Central memory CD8-positive, alpha-beta T cell (primary cell): ENCODE results near the gene OPN1SW.

Experiments
- ATAC-seq: fragments of 150-1000 bp; cut with Tn5 transposase; replicated peaks from 2 replicates; pipeline ENCODE4 v1.10.0; 2022; ENCODE audit warnings: mild to moderate bottlenecking, moderate FRiP score, moderate number of reproducible peaks; ENCODE audit not compliant: poor library complexity, severe bottlenecking; ENCODE audit errors: extremely low read depth
- DNase-seq, 2 donors: peaks; one replicate each; pipeline ENCODE4 v3.0.0; 2021; ENCODE audit warnings: low spot score in 2 of 2
- H3K27ac Mint-ChIP-seq: one replicate; pipeline ENCODE4 v1.8.0; 2022; ENCODE audit warnings: low read depth, mild to moderate bottlenecking, moderate library complexity, mixed read lengths
- H3K27me3 Mint-ChIP-seq: one replicate; pipeline ENCODE4 v1.8.0; 2022; ENCODE audit warnings: mixed read lengths
- H3K36me3 Mint-ChIP-seq: one replicate; pipeline ENCODE4 v1.8.0; 2022; ENCODE audit warnings: mild to moderate bottlenecking, moderate library complexity, mixed read lengths; ENCODE audit not compliant: insufficient read depth
- H3K4me1 Mint-ChIP-seq: one replicate; pipeline ENCODE4 v1.8.0; 2022; ENCODE audit warnings: mixed read lengths
- H3K4me3 Mint-ChIP-seq: one replicate; pipeline ENCODE4 v1.8.0; 2022; ENCODE audit warnings: mild to moderate bottlenecking, moderate library complexity, mixed read lengths
- H3K9me3 Mint-ChIP-seq: one replicate; pipeline ENCODE4 v1.8.0; 2022; ENCODE audit warnings: mixed read lengths

Gene OPN1SW

DNA sequence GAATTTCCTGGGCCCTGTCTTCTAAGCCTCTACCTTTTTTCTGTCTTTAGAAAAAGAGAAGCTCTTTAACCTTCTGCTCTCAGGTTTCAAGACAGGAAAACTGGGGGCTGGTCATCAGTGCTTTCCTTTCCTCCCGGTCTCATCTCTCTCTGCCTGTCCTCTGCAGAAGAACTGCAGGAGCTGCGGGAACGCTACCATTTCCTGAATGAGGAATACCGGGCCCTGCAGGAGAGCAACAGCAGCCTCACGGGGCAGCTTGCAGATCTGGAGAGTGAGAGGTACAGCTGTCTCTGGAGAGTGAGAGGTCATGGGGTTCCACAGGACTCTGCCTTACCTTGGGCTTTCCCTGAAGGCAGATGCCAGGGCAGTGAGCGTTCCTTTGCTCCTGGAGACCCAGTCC lies 28.9 kb upstream of the OPN1SW start:
- no peaks in the 10 kb centered on the region for H3K4me1 Mint-ChIP-seq

DNA sequence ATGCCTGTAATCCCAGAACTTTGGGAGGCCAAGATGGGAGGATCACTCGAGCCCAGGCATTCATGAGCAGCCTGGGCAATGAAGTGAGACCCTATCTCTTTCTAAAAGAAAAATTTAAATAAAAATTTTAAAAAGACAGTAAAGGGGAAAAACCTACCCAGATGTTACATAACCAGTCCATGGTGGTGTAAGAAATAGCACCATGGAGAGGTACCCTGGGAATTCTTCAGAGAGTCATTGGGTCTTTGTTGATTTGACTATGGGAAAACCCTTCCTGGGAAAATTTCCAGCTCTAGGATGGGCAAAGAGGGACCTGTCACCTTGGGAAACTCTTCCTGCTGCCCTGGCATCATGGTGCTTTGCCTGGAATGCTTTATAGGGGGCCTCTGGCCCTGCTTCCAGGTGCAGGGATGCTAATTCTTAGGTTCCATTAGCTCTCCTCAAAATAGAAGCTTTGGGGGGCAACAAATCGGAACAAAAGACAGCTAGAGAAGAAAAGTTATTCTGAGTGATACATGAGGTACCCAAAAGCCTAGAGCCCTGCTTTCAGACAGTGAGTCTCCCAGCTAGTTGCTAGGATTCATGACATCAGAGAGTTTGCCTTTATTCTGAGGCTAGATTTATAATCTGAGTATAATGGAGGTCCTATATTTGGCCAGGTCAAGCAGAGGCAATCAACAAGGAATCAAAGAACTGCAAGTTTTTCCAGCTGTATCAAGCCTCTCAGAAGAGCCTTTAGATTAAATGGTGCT lies 26.2 kb upstream of the OPN1SW start:
- no peaks in the 10 kb centered on the region for H3K4me1 Mint-ChIP-seq
- ATAC-seq = no peak

More for the DNA sequence above, 28.9 kb upstream of the OPN1SW start:
- Mint-ChIP-seq H3K9me3 (no peaks in the 10 kb centered on the region), H3K36me3 (peaks cover 3% of the 10 kb centered on the region), H3K27me3 (no peaks in the 10 kb centered on the region), H3K4me3 (no peak overlapping the region), H3K27ac (no peak overlapping the region)
- DNase-seq = no peak
- ATAC-seq = no peak

DNA sequence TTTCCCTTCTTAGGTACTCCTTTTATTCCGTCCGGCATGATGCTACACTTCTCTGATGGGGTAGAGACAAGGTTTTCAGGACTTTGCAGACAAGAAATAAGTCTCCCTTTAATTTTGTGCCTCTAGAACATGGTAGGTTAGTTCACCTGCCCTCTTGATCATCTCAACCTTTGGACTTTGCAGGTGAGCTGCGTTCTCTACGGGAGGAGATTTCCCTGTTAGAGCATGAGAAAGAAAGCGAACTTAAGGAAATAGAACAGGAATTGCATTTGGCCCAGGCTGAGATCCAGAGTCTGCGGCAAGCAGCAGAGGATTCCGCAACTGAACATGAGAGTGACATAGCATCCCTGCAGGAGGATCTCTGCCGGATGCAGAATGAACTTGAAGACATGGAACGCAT lies 25.4 kb upstream of the OPN1SW start:
- peaks cover 5% of the 10 kb centered on the region for H3K36me3 Mint-ChIP-seq
- no peaks in the 10 kb centered on the region for H3K27me3 Mint-ChIP-seq
- no peak for ATAC-seq
- no peak overlapping the region for H3K27ac Mint-ChIP-seq
- no peaks in the 10 kb centered on the region for H3K4me1 Mint-ChIP-seq
- H3K9me3 Mint-ChIP-seq = no peaks in the 10 kb centered on the region
- H3K4me3 Mint-ChIP-seq = no peak overlapping the region
- DNase-seq = no peak

More for the DNA sequence above, 26.2 kb upstream of the OPN1SW start:
- Mint-ChIP-seq H3K27me3 (no peaks in the 10 kb centered on the region), H3K36me3 (peaks cover 5% of the 10 kb centered on the region), H3K9me3 (no peaks in the 10 kb centered on the region), H3K27ac (no peak overlapping the region), H3K4me3 (no peak overlapping the region)
- DNase-seq = no peak

DNA sequence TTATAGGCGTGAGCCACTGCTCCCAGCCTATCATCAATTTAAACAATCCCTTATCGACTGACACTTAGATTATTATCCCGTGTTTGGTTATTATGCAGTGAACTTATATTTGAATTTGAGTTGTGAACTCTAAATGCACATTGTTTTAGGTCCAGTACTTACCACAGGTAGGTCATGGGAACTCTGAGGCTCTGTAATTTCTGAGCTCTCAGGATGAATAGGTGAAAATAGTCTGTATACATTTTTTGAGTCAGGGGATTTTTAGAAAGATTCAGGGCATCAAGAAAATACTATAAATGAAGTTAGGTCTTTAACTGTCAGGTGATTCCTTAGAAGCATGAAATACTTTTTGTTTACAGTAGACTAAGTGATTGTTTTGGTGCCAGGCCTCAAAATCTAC lies 25.0 kb upstream of the OPN1SW start:
- Mint-ChIP-seq H3K4me3 (no peak overlapping the region), H3K9me3 (no peaks in the 10 kb centered on the region), H3K27ac (no peak overlapping the region), H3K36me3 (peaks cover 5% of the 10 kb centered on the region), H3K27me3 (no peaks in the 10 kb centered on the region), H3K4me1 (no peaks in the 10 kb centered on the region)
- DNase-seq (no peak), ATAC-seq (no peak)

DNA sequence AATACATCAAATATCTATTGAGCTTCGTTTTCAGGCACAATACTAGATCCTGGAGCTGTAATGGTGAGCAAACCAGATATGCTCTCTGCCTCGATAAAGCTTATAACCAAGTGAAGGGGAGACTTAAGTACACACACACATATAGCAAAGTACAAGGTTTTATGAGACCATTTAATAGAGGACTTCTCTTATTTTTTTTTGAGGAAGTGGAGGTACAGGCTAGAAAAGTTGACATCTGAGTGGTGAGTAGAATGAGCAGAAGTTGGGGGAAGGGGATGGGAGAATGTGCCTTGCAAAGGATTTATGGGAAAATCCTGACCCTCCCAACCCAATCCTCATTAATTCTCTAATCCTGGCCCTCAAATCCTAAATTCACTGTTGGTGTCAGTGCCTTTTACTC lies 23.9 kb upstream of the OPN1SW start:
- peaks cover 3% of the 10 kb centered on the region for H3K36me3 Mint-ChIP-seq
- H3K4me3 Mint-ChIP-seq = no peak overlapping the region
- DNase-seq (no peak), ATAC-seq (no peak)
- H3K27ac Mint-ChIP-seq = no peak overlapping the region
- no peaks in the 10 kb centered on the region for H3K9me3 Mint-ChIP-seq
- no peaks in the 10 kb centered on the region for H3K4me1 Mint-ChIP-seq
- H3K27me3 Mint-ChIP-seq = no peaks in the 10 kb centered on the region

DNA sequence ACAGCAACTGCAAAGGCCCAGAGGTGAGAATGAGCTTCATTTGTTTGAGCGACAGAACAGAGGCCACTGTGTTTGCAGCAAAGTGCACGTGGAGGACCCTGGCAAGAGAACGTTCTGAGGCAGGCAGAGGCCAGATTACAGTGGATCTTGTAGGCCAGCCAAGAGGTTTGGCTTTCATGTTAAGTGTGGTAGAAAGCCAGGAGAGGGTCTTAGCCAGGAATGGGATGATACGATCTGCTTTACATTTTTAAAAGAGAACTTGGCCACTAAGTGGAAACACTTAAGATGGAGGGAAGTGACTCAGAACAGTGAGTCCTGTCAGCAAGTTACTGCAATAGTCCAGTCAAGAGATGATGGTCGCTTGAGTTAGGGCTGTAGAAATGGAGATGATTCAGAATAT lies 20.7 kb upstream of the OPN1SW start:
- Mint-ChIP-seq H3K4me3 (no peak overlapping the region), H3K27me3 (no peaks in the 10 kb centered on the region), H3K36me3 (peaks cover 3% of the 10 kb centered on the region), H3K27ac (no peak overlapping the region), H3K4me1 (peaks cover 11% of the 10 kb centered on the region), H3K9me3 (no peaks in the 10 kb centered on the region)
- ATAC-seq = no peak
- no peak for DNase-seq

DNA sequence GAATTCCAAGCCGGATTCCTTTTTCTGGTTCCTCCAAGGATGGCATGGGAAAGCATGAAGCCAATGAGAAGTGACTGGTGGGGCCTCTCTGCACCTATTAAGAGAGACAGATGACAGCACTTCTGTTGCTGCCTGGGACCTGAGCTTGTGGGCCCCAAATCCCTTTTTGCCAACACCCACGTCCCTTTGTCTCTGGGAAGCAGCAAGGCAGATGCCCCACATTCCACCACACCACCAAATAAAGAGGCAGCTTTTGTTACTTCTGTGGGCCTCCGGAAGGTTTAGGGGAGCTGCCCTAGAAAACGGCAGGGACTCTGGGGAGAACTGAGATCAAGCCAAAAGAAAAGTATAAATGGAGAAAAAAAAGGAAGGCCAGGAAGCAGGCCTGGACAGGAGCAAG lies 19.5 kb upstream of the OPN1SW start:
- Mint-ChIP-seq H3K9me3 (no peaks in the 10 kb centered on the region), H3K4me1 (peaks cover 16% of the 10 kb centered on the region), H3K27ac (no peak overlapping the region), H3K27me3 (no peaks in the 10 kb centered on the region), H3K36me3 (peaks cover 6% of the 10 kb centered on the region), H3K4me3 (no peak overlapping the region)
- ATAC-seq = no peak
- DNase-seq = no peak

DNA sequence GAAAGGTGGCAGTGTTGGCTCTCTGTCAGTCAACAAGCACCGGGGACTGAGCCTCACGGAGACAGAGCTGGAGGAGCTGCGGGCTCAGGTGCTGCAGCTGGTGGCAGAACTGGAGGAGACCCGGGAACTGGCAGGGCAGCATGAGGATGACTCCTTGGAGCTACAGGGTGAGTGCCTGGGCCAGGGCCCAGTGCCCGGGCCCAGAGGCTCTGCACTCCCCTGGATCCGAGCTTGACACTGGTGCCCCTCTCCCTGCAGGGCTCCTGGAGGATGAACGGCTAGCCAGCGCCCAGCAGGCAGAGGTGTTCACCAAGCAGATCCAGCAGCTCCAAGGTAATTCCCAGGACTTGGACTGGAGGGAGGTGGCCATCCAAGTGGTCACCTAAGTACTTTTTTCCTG lies 18.8 kb upstream of the OPN1SW start:
- H3K27ac Mint-ChIP-seq = no peak overlapping the region
- ATAC-seq (no peak), DNase-seq (no peak)
- no peaks in the 10 kb centered on the region for H3K27me3 Mint-ChIP-seq
- peaks cover 17% of the 10 kb centered on the region for H3K4me1 Mint-ChIP-seq
- H3K4me3 Mint-ChIP-seq = no peak overlapping the region
- peaks cover 6% of the 10 kb centered on the region for H3K36me3 Mint-ChIP-seq
- H3K9me3 Mint-ChIP-seq = no peaks in the 10 kb centered on the region

DNA sequence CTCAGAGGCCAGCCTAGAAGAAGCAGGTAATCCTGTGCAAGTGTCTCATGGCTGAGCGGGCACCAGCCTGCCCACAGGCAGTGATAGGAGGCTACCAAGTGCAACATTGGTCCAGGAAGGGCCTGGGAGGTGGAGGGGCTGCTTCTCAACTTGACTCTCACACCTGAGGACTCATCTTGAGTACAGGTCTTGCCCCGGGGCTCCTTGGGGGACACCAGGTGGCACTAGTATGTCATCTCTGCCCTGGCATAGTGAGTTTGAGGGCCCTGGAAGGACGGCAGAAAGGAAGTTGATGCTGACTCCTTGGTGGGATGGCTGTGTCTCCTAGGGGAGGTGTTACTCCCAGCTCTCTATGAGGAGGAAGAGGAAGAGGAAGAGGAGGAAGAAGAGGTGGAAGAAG lies 18.4 kb upstream of the OPN1SW start:
- H3K9me3 Mint-ChIP-seq = no peaks in the 10 kb centered on the region
- peaks cover 6% of the 10 kb centered on the region for H3K36me3 Mint-ChIP-seq
- H3K4me1 Mint-ChIP-seq = peaks cover 17% of the 10 kb centered on the region
- H3K27ac Mint-ChIP-seq = no peak overlapping the region
- no peak for ATAC-seq
- no peak for DNase-seq
- H3K4me3 Mint-ChIP-seq = no peak overlapping the region
- H3K27me3 Mint-ChIP-seq = no peaks in the 10 kb centered on the region

DNA sequence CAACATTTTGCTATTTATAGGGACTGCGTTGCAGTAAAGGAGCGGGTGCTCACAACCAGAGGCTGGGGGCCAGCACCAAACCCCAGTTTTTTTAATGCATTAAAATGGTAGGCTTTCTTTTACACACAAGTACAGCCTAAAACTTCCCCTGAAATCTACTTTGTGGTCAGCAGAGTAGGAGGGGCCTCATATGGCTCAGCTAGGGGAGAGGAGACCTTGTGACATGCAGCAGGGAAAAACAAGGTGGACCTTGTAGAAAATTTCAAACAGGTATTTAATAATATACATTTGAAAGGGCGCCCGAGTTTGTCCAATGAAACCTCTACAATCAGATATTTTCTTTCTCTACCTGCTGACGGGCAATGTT lies 17.6 kb upstream of the OPN1SW start:
- peak overlapping the region; percentile 84 for H3K4me3 Mint-ChIP-seq
- H3K27me3 Mint-ChIP-seq = no peaks in the 10 kb centered on the region
- ATAC-seq (no peak), DNase-seq (no peak)
- H3K36me3 Mint-ChIP-seq = peaks cover 5% of the 10 kb centered on the region
- no peak overlapping the region for H3K27ac Mint-ChIP-seq
- peaks cover 17% of the 10 kb centered on the region for H3K4me1 Mint-ChIP-seq
- no peaks in the 10 kb centered on the region for H3K9me3 Mint-ChIP-seq

DNA sequence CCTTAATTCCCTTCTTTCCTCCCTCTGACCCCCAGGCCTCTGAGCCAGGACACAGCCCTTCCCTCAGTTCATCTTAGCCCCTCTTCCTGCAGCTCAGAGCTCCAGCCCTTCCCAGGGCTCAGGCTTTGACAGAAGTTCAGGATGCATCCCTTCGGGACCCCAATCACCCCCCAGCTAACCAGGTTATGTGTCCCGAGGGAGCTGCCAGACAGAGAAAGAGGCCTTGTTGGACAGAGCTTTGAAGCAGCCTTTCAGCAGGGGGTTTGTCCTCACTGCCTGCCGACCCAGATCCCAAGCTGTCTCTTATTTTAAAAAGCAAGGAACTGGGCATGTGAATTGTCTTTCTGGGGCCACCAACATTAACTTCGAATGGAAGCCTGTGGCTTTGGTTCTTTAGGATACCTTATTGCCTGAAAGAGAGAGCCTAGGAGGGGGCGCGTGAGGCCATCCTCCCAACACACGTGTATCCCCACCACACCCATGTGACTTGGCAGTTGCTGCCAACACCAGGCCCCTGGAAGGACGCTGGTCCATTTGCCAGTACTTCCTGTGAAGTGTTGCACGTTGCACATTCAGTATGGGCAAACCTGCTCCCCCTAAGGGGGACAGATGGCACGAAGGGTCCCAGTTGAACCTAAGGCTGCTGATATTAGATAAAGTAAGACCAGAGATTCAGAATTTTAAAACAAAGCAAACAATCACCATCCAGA lies 17.0 kb upstream of the OPN1SW start:
- DNase-seq (no peak), ATAC-seq (no peak)
- Mint-ChIP-seq H3K4me1 (peaks cover 17% of the 10 kb centered on the region), H3K4me3 (peak overlapping the region; percentile 84), H3K27ac (peak overlapping the region; percentile 78), H3K27me3 (no peaks in the 10 kb centered on the region), H3K36me3 (peaks cover 4% of the 10 kb centered on the region), H3K9me3 (no peaks in the 10 kb centered on the region)

DNA sequence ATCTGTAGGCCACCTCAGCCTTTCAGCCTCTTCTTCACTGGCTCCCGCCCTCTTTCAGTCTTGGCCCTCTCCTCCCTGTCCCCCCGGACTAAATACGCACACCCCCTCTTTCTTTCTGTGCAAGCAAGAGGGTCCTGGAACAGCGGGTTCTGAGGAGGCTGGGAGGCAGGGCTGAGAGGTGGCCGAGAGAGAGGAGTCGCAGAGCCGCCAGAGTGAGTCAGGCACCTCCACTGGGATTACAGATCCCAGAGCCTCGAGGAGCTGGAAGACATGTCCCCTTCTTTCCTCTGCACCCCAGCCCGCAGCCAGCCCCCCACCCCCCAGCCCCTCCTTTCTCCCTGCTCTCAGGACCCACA lies 16.4 kb upstream of the OPN1SW start:
- Mint-ChIP-seq H3K4me1 (peaks cover 17% of the 10 kb centered on the region), H3K9me3 (no peaks in the 10 kb centered on the region), H3K27me3 (no peaks in the 10 kb centered on the region), H3K36me3 (peaks cover 4% of the 10 kb centered on the region), H3K4me3 (peak overlapping the region; percentile 84), H3K27ac (peak overlapping the region; percentile 78)
- DNase-seq (no peak), ATAC-seq (no peak)
